GM18498 (cell line): Measurements from ENCODE around the gene CNTNAP2.
"Not testable (repeated sequence)": the region's sequence is repeated elsewhere in the genome, so short reads cannot be mapped to it uniquely, and the experiment has no call there.

Source experiments
- ATAC-seq: cut with Tn5 transposase; IDR thresholded peaks from one replicate; pipeline ENCODE4 v1.9.1; 2021; ENCODE audit warnings: mild to moderate bottlenecking, moderate library complexity; ENCODE audit not compliant: unreplicated experiment

Gene CNTNAP2

GRCh38 chr7:148304456-148304855 is 2187.9 kb downstream of the CNTNAP2 start:
- peak; percentile 83 for ATAC-seq

GRCh38 chr7:148306759-148307158 is 2190.2 kb downstream of the CNTNAP2 start:
- no peak for ATAC-seq

- no peak for ATAC-seq
Observed at GRCh38 chr7:148318102-148318811, 2201.7 kb downstream of the CNTNAP2 start.

GRCh38 chr7:148318838-148319237 is 2202.2 kb downstream of the CNTNAP2 start:
- ATAC-seq: no peak

GRCh38 chr7:148319316-148319808 is 2202.8 kb downstream of the CNTNAP2 start:
- no peak for ATAC-seq

GRCh38 chr7:148325208-148325607 is 2208.6 kb downstream of the CNTNAP2 start:
- no peak for ATAC-seq

- ATAC-seq: no peak
Observed at GRCh38 chr7:148327379-148327778, 2210.8 kb downstream of the CNTNAP2 start.

- ATAC-seq: no peak
Observed at GRCh38 chr7:148328906-148329305, 2212.3 kb downstream of the CNTNAP2 start.

GRCh38 chr7:148330124-148330818 is 2213.7 kb downstream of the CNTNAP2 start:
- no peak for ATAC-seq

- no peak for ATAC-seq
Observed at GRCh38 chr7:148330822-148331221, 2214.2 kb downstream of the CNTNAP2 start.

GRCh38 chr7:148331456-148331855 is 2214.9 kb downstream of the CNTNAP2 start:
- not testable (repeated sequence) for ATAC-seq

GRCh38 chr7:148332191-148333186 is 2215.9 kb downstream of the CNTNAP2 start:
- no peak for ATAC-seq

GRCh38 chr7:148334441-148334956 is 2217.9 kb downstream of the CNTNAP2 start:
- ATAC-seq: no peak

GRCh38 chr7:148334959-148335577 is 2218.5 kb downstream of the CNTNAP2 start:
- no peak for ATAC-seq

- no peak for ATAC-seq
Observed at GRCh38 chr7:148335790-148336189, 2219.2 kb downstream of the CNTNAP2 start.

GRCh38 chr7:148336411-148336810 is 2219.8 kb downstream of the CNTNAP2 start:
- ATAC-seq: no peak

GRCh38 chr7:148337246-148337965 is 2220.8 kb downstream of the CNTNAP2 start:
- no peak for ATAC-seq

- no peak for ATAC-seq
Observed at GRCh38 chr7:148337995-148338747, 2221.6 kb downstream of the CNTNAP2 start.
